ENCODE measurements around the gene DGKB.

Gene DGKB

GRCh38 chr7:14147532-14147931 is 755.0 kb downstream of the DGKB start:
- no peak overlapping the region for H3K4me3 ChIP-seq (ENCODE audit: low read depth, low read length)
- TF ChIP-seq, protein P1, sequence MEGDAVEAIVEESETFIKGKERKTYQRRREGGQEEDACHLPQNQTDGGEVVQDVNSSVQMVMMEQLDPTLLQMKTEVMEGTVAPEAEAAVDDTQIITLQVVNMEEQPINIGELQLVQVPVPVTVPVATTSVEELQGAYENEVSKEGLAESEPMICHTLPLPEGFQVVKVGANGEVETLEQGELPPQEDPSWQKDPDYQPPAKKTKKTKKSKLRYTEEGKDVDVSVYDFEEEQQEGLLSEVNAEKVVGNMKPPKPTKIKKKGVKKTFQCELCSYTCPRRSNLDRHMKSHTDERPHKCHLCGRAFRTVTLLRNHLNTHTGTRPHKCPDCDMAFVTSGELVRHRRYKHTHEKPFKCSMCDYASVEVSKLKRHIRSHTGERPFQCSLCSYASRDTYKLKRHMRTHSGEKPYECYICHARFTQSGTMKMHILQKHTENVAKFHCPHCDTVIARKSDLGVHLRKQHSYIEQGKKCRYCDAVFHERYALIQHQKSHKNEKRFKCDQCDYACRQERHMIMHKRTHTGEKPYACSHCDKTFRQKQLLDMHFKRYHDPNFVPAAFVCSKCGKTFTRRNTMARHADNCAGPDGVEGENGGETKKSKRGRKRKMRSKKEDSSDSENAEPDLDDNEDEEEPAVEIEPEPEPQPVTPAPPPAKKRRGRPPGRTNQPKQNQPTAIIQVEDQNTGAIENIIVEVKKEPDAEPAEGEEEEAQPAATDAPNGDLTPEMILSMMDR (IDR thresholded peaks at IDR 0.05; ENCODE audit: low read depth, low read length), result no peak

GRCh38 chr7:14144538-14144937 is 758.0 kb downstream of the DGKB start:
- TF ChIP-seq, protein P1 (IDR thresholded peaks at IDR 0.05; ENCODE audit: low read depth, low read length), result no peak
- no peak overlapping the region for H3K4me3 ChIP-seq (ENCODE audit: low read depth, low read length)

- no peak overlapping the region for H3K4me3 ChIP-seq (ENCODE audit: low read depth, low read length)
These were observed 758.4 kb downstream of the DGKB start for GRCh38 chr7:14144109-14144508.

DNA sequence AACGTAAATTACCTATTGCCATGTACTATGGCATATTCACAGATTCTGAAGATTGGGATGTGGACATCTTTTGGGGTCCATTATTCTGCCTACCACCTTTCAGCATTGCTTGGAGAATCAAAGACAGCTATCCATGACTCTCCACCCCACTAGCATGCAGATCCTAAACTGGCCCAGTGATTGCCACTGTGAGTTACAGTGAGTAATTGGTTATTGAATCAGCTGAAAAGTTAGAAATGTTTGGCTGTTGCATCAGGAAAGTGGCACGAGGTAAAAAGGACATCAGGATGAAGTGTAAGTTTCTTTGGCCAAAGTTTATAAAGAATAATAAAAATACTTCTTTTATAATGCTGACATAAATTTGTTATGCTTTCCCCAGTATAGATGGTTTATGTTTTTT is 764.9 kb downstream of the DGKB start:
- TF ChIP-seq, protein P1 (IDR thresholded peaks at IDR 0.05; ENCODE audit: low read depth, low read length), result no peak
- no peak overlapping the region for H3K4me3 ChIP-seq (ENCODE audit: low read depth, low read length)

More at GRCh38 chr7:14144109-14144508, 758.4 kb downstream of the DGKB start:
- TF ChIP-seq, protein P1 (IDR thresholded peaks at IDR 0.05; ENCODE audit: low read depth, low read length), result no peak

- no peak overlapping the region for H3K4me3 ChIP-seq (ENCODE audit: low read depth, low read length)
- TF ChIP-seq, protein P1 (IDR thresholded peaks at IDR 0.05; ENCODE audit: low read depth, low read length), result no peak
These were observed 768.8 kb downstream of the DGKB start for GRCh38 chr7:14133752-14134151.

- TF ChIP-seq, protein P1 (IDR thresholded peaks at IDR 0.05; ENCODE audit: low read depth, low read length), result no peak; the same call in 1 of the 2 replicates
- H3K4me3 ChIP-seq (ENCODE audit: low read depth, low read length), result no peak overlapping the region
These were observed 776.6 kb downstream of the DGKB start for GRCh38 chr7:14125998-14126397.

DNA sequence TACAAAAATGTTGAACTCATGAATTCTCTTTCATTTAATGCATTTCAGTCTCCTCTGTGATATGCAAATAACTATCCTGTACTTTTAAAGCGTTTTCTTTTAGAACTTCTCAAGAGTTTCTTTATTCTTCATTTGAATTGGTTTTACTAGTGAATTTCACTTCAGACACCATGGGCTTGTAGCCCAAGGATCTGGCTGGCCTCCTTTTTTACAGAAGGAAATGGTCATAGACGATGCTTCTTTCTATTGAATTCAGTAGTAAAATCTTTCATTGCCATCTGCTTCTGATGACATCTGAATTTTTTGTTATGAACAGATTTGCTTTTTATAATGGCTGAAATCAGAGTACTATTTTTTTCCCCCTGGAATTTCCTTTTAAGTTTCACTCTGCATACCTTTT is 777.8 kb downstream of the DGKB start:
- no peak overlapping the region for H3K4me3 ChIP-seq (ENCODE audit: low read depth, low read length)
- TF ChIP-seq, protein P1 (IDR thresholded peaks at IDR 0.05; ENCODE audit: low read depth, low read length), result no peak

Data from WI38 (cell line).